Sigmoid colon (tissue), 7 donors: ENCODE results near the gene MKRN3. TPM values are rescaled to one million over a fixed set of nuclear protein-coding genes. Genes with fewer than 3 reads are reported as not detected.

Source experiments
- DNase-seq: peaks from one replicate; pipeline ENCODE4 v3.0.0-alpha.2; 2019
- H3K27ac ChIP-seq, 4 donors: fragments of 200-600 bp; sonication (generic); one replicate each; pipeline ENCODE4 v1.5.1; 2016 to 2019; ENCODE audit warnings: mild to moderate bottlenecking in 1 of 4
- H3K27me3 ChIP-seq, 3 donors: fragments of 200-600 bp; sonication (generic); one replicate each; pipeline ENCODE4 v1.5.1; 2019; ENCODE audit warnings: mild to moderate bottlenecking in 1 of 3
- H3K36me3 ChIP-seq, 4 donors: fragments of 200-600 bp; sonication (generic); one replicate each; pipeline ENCODE4 v1.5.1; 2016 to 2019
- H3K4me1 ChIP-seq, 4 donors: fragments of 200-600 bp; sonication (generic); one replicate each; pipeline ENCODE4 v1.5.1; 2017 to 2019
- H3K4me3 ChIP-seq, 4 donors: fragments of 200-600 bp; sonication (generic); one replicate each; pipeline ENCODE4 v1.5.1; 2017 to 2019; ENCODE audit warnings: mild to moderate bottlenecking in 2 of 4, moderate library complexity in 1 of 4
- H3K9me3 ChIP-seq, 4 donors: fragments of 200-600 bp in 3 of 4; sonication (generic) in 3 of 4; one replicate each; pipeline versions ENCODE4 v1.5.1 to v1.6.1; 2013 to 2019
- EP300 ChIP-seq, 4 donors: sonication (generic); formaldehyde crosslinking; IDR thresholded peaks; one replicate each; pipeline ENCODE4 v1.6.1; 2017; ENCODE audit warnings: antibody characterized with exemption in 4 of 4
- POLR2A ChIP-seq, 2 donors: fragments of 450-650 bp; IDR thresholded peaks; one replicate each; pipeline ENCODE4 v1.6.1; 2016; ENCODE audit warnings: antibody characterized with exemption in 2 of 2, mild to moderate bottlenecking in 2 of 2, moderate library complexity in 2 of 2
- POLR2AphosphoS5 ChIP-seq, 4 donors: sonication (generic); formaldehyde crosslinking; IDR thresholded peaks; one replicate each; pipeline ENCODE4 v1.6.1; 2017; ENCODE audit warnings: antibody characterized with exemption in 4 of 4
- WGBS, 2 donors: extraction: QIAGEN DNeasy Blood & Tissue Kit; methylation state at CpG; one replicate each; pipeline ENCODE4 v1.1.7; 2013; 5-methylcytosine and 5-hydroxymethylcytosine counted together
- intact Hi-C: fragments of 100-400 bp; cut with DNase I; formaldehyde crosslinking; loops from one replicate; pipeline ENCODE4 v1.15.1; 2023
- polyA plus RNA-seq, 3 donors: library from polyadenylated mRNA; stranded (reverse); fragments of 200-250 nt; gene quantifications; one replicate each; pipeline ENCODE4 v1.2.3, GENCODE V29; 2013
- total RNA-seq, 4 donors: library from RNA; depleted of rRNA; stranded (reverse); fragments of >200 nt; gene quantifications; one replicate each; pipeline ENCODE4 v1.1.0, GENCODE V29; 2016
- TF ChIP-seq, protein P1 (sequence below), 4 experiments: fragments of 450-650 bp in 3 of 4; fragments of 200-600 bp in 1 of 4; IDR thresholded peaks; one replicate each; pipeline ENCODE4 v1.5.1; 2016 to 2019; ENCODE audit warnings: antibody characterized with exemption in 4 of 4, mild to moderate bottlenecking in 3 of 4, moderate library complexity in 2 of 4
- donor health status: healthy with polysubstance abuse.
- donor health status: Bipolar disorder and iron deficiency.
- donor health status: healthy.

MKRN3 gene
- total and polyA plus RNA-seq, 7 donors, result 0.27 to 2.1 (median 1.1) TPM; not detected in 2

DNA sequence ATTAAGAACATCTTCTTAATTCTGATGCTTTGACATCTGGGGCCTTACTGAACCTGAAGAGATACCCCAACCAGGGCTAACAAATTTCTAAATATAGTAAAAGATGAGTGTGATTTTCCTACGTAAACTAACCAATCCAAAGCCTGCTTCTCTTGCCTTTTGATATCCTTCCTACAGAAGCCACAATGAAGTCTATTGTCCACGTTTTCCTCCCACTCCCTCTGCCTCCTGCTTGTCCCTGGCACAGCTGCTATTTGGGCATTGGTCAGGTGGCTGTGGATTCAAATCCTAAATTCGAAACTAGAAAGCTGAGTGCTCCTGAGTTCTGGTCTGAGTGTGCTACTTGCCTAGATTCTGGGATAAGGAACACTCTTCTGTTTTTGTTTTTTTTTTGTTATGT lies 17.4 kb upstream of the MKRN3 start:
- H3K27me3 ChIP-seq, result no peaks in the 10 kb centered on the region
- 48 to 51% methylated on average over 3 of the region's 3 CpGs for WGBS, 2 donors
- H3K4me1 ChIP-seq, result no peaks in the 10 kb centered on the region
- no peaks in the 10 kb centered on the region for H3K9me3 ChIP-seq
- no peaks in the 10 kb centered on the region for H3K36me3 ChIP-seq
- H3K27ac ChIP-seq, result no peak overlapping the region
- TF ChIP-seq POLR2AphosphoS5 (IDR thresholded peaks at IDR 0.05), result no peak
- TF ChIP-seq, protein P1, sequence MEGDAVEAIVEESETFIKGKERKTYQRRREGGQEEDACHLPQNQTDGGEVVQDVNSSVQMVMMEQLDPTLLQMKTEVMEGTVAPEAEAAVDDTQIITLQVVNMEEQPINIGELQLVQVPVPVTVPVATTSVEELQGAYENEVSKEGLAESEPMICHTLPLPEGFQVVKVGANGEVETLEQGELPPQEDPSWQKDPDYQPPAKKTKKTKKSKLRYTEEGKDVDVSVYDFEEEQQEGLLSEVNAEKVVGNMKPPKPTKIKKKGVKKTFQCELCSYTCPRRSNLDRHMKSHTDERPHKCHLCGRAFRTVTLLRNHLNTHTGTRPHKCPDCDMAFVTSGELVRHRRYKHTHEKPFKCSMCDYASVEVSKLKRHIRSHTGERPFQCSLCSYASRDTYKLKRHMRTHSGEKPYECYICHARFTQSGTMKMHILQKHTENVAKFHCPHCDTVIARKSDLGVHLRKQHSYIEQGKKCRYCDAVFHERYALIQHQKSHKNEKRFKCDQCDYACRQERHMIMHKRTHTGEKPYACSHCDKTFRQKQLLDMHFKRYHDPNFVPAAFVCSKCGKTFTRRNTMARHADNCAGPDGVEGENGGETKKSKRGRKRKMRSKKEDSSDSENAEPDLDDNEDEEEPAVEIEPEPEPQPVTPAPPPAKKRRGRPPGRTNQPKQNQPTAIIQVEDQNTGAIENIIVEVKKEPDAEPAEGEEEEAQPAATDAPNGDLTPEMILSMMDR (IDR thresholded peaks at IDR 0.05), result no peak
- TF ChIP-seq POLR2A (IDR thresholded peaks at IDR 0.05), result no peak
- TF ChIP-seq EP300 (IDR thresholded peaks at IDR 0.05), result no peak
- no peak for DNase-seq
- intact Hi-C loops, result no loop called here
- H3K4me3 ChIP-seq, result no peak overlapping the region

GRCh38 chr15:23561914-23562313 lies 3.6 kb upstream of the MKRN3 start:
- 57 to 81% methylated on average over 19 of the region's 19 CpGs for WGBS, 2 donors
- DNase-seq, result no peak
- Histone ChIP-seq H3K9me3 (no peaks in the 10 kb centered on the region), H3K27ac (no peak overlapping the region), H3K4me3 (no peak overlapping the region), H3K27me3 (peaks cover 0 to 9% (median 0%) of the 10 kb centered on the region in 3 donors), H3K36me3 (no peaks in the 10 kb centered on the region), H3K4me1 (no peaks in the 10 kb centered on the region)
- TF ChIP-seq, protein P1 (IDR thresholded peaks at IDR 0.05), result no peak
- TF ChIP-seq EP300 (IDR thresholded peaks at IDR 0.05), result no peak
- TF ChIP-seq POLR2AphosphoS5 (IDR thresholded peaks at IDR 0.05), result no peak
- no peak for TF ChIP-seq POLR2A (IDR thresholded peaks at IDR 0.05)
- intact Hi-C loops, result no loop called here

- H3K9me3 ChIP-seq, result no peaks in the 10 kb centered on the region
- 88 to 90% methylated on average over 14 of the region's 14 CpGs for WGBS, 2 donors
- peak overlapping the region in 3 of 4 donors; percentile 31 to 37 (median 35) for H3K4me3 ChIP-seq
- no peaks in the 10 kb centered on the region for H3K36me3 ChIP-seq
- intact Hi-C loops, result no loop called here
- H3K4me1 ChIP-seq, result no peaks in the 10 kb centered on the region
- TF ChIP-seq POLR2A (IDR thresholded peaks at IDR 0.05), result no peak
- TF ChIP-seq, protein P1 (IDR thresholded peaks at IDR 0.05), result no peak
- no peak for TF ChIP-seq POLR2AphosphoS5 (IDR thresholded peaks at IDR 0.05)
- TF ChIP-seq EP300 (IDR thresholded peaks at IDR 0.05), result no peak
- H3K27ac ChIP-seq, result peak overlapping the region in 2 of 4 donors; percentile 14 to 57
- H3K27me3 ChIP-seq, result peaks cover 0 to 9% (median 0%) of the 10 kb centered on the region in 3 donors
- no peak for DNase-seq
These were observed 566 bp upstream of the MKRN3 start for GRCh38 chr15:23564821-23565394.

- Histone ChIP-seq H3K9me3 (no peaks in the 10 kb centered on the region), H3K36me3 (no peaks in the 10 kb centered on the region), H3K27ac (peak overlapping the region in 1 of 4 donors; percentile 40), H3K4me1 (no peaks in the 10 kb centered on the region), H3K4me3 (peak overlapping the region; percentile 12 to 37 (median 33)), H3K27me3 (peaks cover 0 to 9% (median 0%) of the 10 kb centered on the region in 3 donors)
- 81 to 84% methylated on average over 22 of the region's 22 CpGs for WGBS, 2 donors
- TF ChIP-seq, protein P1 (IDR thresholded peaks at IDR 0.05), result no peak
- TF ChIP-seq POLR2AphosphoS5 (IDR thresholded peaks at IDR 0.05) (no peak), POLR2A (IDR thresholded peaks at IDR 0.05) (no peak)
- DNase-seq, result no peak
- intact Hi-C loops, result no loop called here
These were observed 639 bp downstream of the MKRN3 start for GRCh38 chr15:23566071-23566554.
